GM04504 (cell line): Measurements from ENCODE around the gene ZNF793.

ENCODE experiments used
- DNase-seq: peaks from one replicate; pipeline ENCODE4 v3.0.0-alpha.2; 2012; ENCODE audit warnings: low read depth

ZNF793 gene

GRCh38 chr19:37565370-37565669 is 58.6 kb downstream of the ZNF793 start:
- DNase-seq, result no peak

GRCh38 chr19:37572203-37572602 is 65.5 kb downstream of the ZNF793 start:
- no peak for DNase-seq

- DNase-seq, result no peak
Observed at GRCh38 chr19:37583340-37583739, 76.6 kb downstream of the ZNF793 start.
